Cardiac fibroblast (primary cell): ENCODE data around the gene METTL21C.

Source experiments
- DNase-seq, 2 donors: peaks; one replicate each; pipeline versions ENCODE4 v3.0.0 to v3.0.0-alpha.2; 2010; ENCODE audit warnings: low read depth in 2 of 2
- H3K4me3 ChIP-seq, 2 donors: replicated peaks in 1 of 2; 1 replicate in 1 of 2; 2 replicates in 1 of 2; pipeline ENCODE4 v1.5.1; 2011; ENCODE audit warnings: low read depth in 2 of 2, low read length in 2 of 2, mild to moderate bottlenecking in 2 of 2, moderate library complexity in 1 of 2
- CTCF ChIP-seq: IDR thresholded peaks from one replicate; pipeline ENCODE4 v1.5.1; 2011; ENCODE audit warnings: low read depth, mild to moderate bottlenecking, low read length, inconsistent platforms

The METTL21C gene

GRCh38 chr13:102692491-102692826 lies 2.4 kb downstream of the METTL21C start:
- no peak for TF ChIP-seq CTCF
- H3K4me3 ChIP-seq = no peak overlapping the region
- DNase-seq = no peak

GRCh38 chr13:102690883-102691282 lies 4.0 kb downstream of the METTL21C start:
- H3K4me3 ChIP-seq = no peak overlapping the region
- DNase-seq = no peak
- no peak for TF ChIP-seq CTCF

- TF ChIP-seq CTCF = no peak
- no peak overlapping the region for H3K4me3 ChIP-seq
- no peak for DNase-seq
These were observed 6.4 kb downstream of the METTL21C start for GRCh38 chr13:102688306-102688973.

- H3K4me3 ChIP-seq = no peak overlapping the region
- DNase-seq = no peak
- TF ChIP-seq CTCF = no peak
These were observed 7.3 kb downstream of the METTL21C start for GRCh38 chr13:102687520-102687919.

GRCh38 chr13:102686024-102686423 lies 8.8 kb downstream of the METTL21C start:
- no peak for DNase-seq
- no peak for TF ChIP-seq CTCF
- H3K4me3 ChIP-seq = no peak overlapping the region

- DNase-seq = no peak
- H3K4me3 ChIP-seq = no peak overlapping the region
- no peak for TF ChIP-seq CTCF
These were observed 11.2 kb downstream of the METTL21C start for GRCh38 chr13:102683637-102684036.

GRCh38 chr13:102682727-102683126 lies 12.1 kb downstream of the METTL21C start:
- no peak for DNase-seq
- H3K4me3 ChIP-seq = no peak overlapping the region

More at GRCh38 chr13:102682727-102683126, 12.1 kb downstream of the METTL21C start:
- no peak for TF ChIP-seq CTCF
